GM12878 (cell line): Measurements from ENCODE around the gene KIF2C. TPM values are rescaled to one million over a fixed set of nuclear protein-coding genes. Genes with fewer than 3 reads are reported as not detected.

Experiments used
- ATAC-seq: fragments of 200-7000 bp; cut with Tn5 transposase; 3 replicates; pipeline ENCODE4 v1.9.1; 2020; ENCODE audit warnings: mild to moderate bottlenecking, moderate library complexity
- BruUV-seq: library from RNA; stranded (reverse); fragments of 400-500 nt; replicated peaks from 2 replicates; lab custom pipeline; 2021; lab: Mats Ljungman, UMichigan
- CTCF ChIA-PET: fragments of 300-600 bp; sonication (Branson Sonifier 250); formaldehyde crosslinking; extraction: SDS; loops from one replicate; lab custom pipeline; 2021; ENCODE audit warnings: inconsistent platforms; lab: Yijun Ruan, JAX
- POLR2A ChIA-PET: fragments of 350-600 bp; formaldehyde crosslinking; extraction: SDS; loops from one replicate; lab custom pipeline; 2021; ENCODE audit warnings: inconsistent platforms; lab: Charles Lee
- RAD21 ChIA-PET: fragments of 300-600 bp; sonication (Branson Sonifier 250); formaldehyde crosslinking; loops from one replicate; lab custom pipeline; 2023; ENCODE audit warnings: antibody characterized with exemption; ENCODE audit not compliant: unreplicated experiment; lab: Charles Lee
- SMC1A ChIA-PET: fragments of 300-600 bp; sonication (Branson Sonifier 250); formaldehyde crosslinking; loops from one replicate; lab custom pipeline; 2023; ENCODE audit not compliant: unreplicated experiment, uncharacterized antibody; lab: Charles Lee
- DNase-seq: peaks from one replicate; pipeline ENCODE4 v3.0.0-alpha.2; 2011; ENCODE audit warnings: low read depth, low spot score
- FAIRE-seq: peaks from 3 replicates; lab custom pipeline; 2011; peaks lifted over from hg19 to GRCh38; lab: Jason Lieb, UNC
- H2AFZ ChIP-seq: 2 replicates; pipeline ENCODE4 v1.6.0; 2011; ENCODE audit warnings: low read depth, low read length, control low read depth; ENCODE audit not compliant: control insufficient read depth
- H3K27ac ChIP-seq: 2 replicates; pipeline ENCODE4 v1.5.1; 2011; ENCODE audit warnings: control low read depth; ENCODE audit not compliant: control insufficient read depth, insufficient read depth
- H3K27me3 ChIP-seq, 2 experiments: replicated peaks in 1 of 2; 2 replicates each; pipeline versions ENCODE4 v1.6.0 to v1.6.1; 2011; ENCODE audit warnings: low read length in 1 of 2; ENCODE audit not compliant: control insufficient read depth in 2 of 2, insufficient read depth in 2 of 2
- H3K36me3 ChIP-seq, 2 experiments: 2 replicates each; pipeline ENCODE4 v1.5.1; 2011; ENCODE audit warnings: low read length in 1 of 2; ENCODE audit not compliant: control insufficient read depth in 2 of 2, insufficient read depth in 2 of 2
- H3K4me1 ChIP-seq: 2 replicates; pipeline ENCODE4 v1.6.1; 2011; ENCODE audit warnings: mild to moderate bottlenecking, low read length, moderate library complexity, mixed read lengths; ENCODE audit not compliant: control insufficient read depth, insufficient read depth
- H3K4me2 ChIP-seq: 2 replicates; pipeline ENCODE4 v1.6.0; 2011; ENCODE audit warnings: control low read depth; ENCODE audit not compliant: control insufficient read depth, insufficient read depth
- H3K4me3 ChIP-seq: fragments of 200-600 bp; sonication (generic); 2 replicates; pipeline ENCODE4 v1.5.1; 2016
- H3K79me2 ChIP-seq: 2 replicates; pipeline ENCODE4 v1.6.0; 2011; ENCODE audit warnings: low read length; ENCODE audit not compliant: control insufficient read depth, insufficient read depth
- H3K9ac ChIP-seq: 2 replicates; pipeline ENCODE4 v1.8.0; 2011; ENCODE audit warnings: low read length, control low read depth, mixed read lengths; ENCODE audit not compliant: control insufficient read depth, insufficient read depth
- H3K9me3 ChIP-seq: replicated peaks from 3 replicates; pipeline ENCODE4 v1.5.1; 2011; ENCODE audit warnings: mild to moderate bottlenecking, low read length; ENCODE audit not compliant: control insufficient read depth, insufficient read depth
- H4K20me1 ChIP-seq: 2 replicates; pipeline ENCODE4 v1.6.0; 2011; ENCODE audit not compliant: control insufficient read depth, insufficient read depth
- CBX5 ChIP-seq: sonication (generic); IDR thresholded peaks from 2 replicates; pipeline ENCODE4 v1.6.1; 2016; ENCODE audit warnings: low read depth, moderate library complexity, mild to moderate bottlenecking, inconsistent platforms
- DPF2 ChIP-seq: fragments of 450-650 bp; IDR thresholded peaks from 2 replicates; pipeline ENCODE4 v1.6.1; 2017; ENCODE audit warnings: mild to moderate bottlenecking
- EGR1 ChIP-seq, 2 experiments: IDR thresholded peaks; 1 replicate in 1 of 2; 2 replicates in 1 of 2; pipeline ENCODE4 v1.6.1; 2011 to 2012; ENCODE audit warnings: low read depth in 2 of 2, low read length in 2 of 2, borderline replicate concordance in 1 of 2, mild to moderate bottlenecking in 1 of 2, moderate library complexity in 1 of 2
- EZH2 ChIP-seq: IDR thresholded peaks from 2 replicates; pipeline ENCODE4 v1.6.1; 2012; ENCODE audit warnings: low read depth, mild to moderate bottlenecking, control low read depth, inconsistent platforms, low read length, borderline replicate concordance; ENCODE audit not compliant: control insufficient read depth
- GABPA ChIP-seq: IDR thresholded peaks from 2 replicates; pipeline ENCODE4 v1.6.1; 2014; ENCODE audit warnings: antibody characterized with exemption, low read depth, mild to moderate bottlenecking, inconsistent platforms
- NR2C1 ChIP-seq: fragments of 450-650 bp; IDR thresholded peaks from 2 replicates; pipeline ENCODE4 v1.6.1; 2017; ENCODE audit warnings: antibody characterized with exemption, mild to moderate bottlenecking, moderate library complexity
- PAX5 ChIP-seq: IDR thresholded peaks from 2 replicates; pipeline ENCODE4 v1.6.1; 2011; ENCODE audit warnings: low read depth, low read length, borderline replicate concordance
- POU2F2 ChIP-seq: IDR thresholded peaks from 3 replicates; pipeline ENCODE4 v1.6.1; 2011; ENCODE audit warnings: low read depth, mild to moderate bottlenecking, low read length, borderline replicate concordance
- SKIL ChIP-seq: fragments of 450-650 bp; IDR thresholded peaks from 2 replicates; pipeline ENCODE4 v1.6.1; 2017; ENCODE audit warnings: mild to moderate bottlenecking, low read depth, inconsistent platforms; ENCODE audit not compliant: poor library complexity, severe bottlenecking
- YY1 ChIP-seq: IDR thresholded peaks from 2 replicates; pipeline ENCODE4 v1.6.1; 2011; ENCODE audit warnings: low read depth, mild to moderate bottlenecking, low read length
- ZNF384 ChIP-seq: IDR thresholded peaks from 2 replicates; pipeline ENCODE4 v1.6.1; 2012; ENCODE audit warnings: low read depth, mild to moderate bottlenecking, low read length, improper control_type of control experiment, borderline replicate concordance
- ZNF687 ChIP-seq: fragments of 450-650 bp; IDR thresholded peaks from 2 replicates; pipeline ENCODE4 v1.6.1; 2017; ENCODE audit warnings: mild to moderate bottlenecking, moderate library complexity
- WGBS: methylation state at CpG from one replicate; pipeline ENCODE4 v1.1.6; 2016; ENCODE audit warnings: low lambda C conversion rate; ENCODE audit not compliant: insufficient replicate concordance, insufficient coverage; ENCODE audit errors: missing lambda C conversion rate; 5-methylcytosine and 5-hydroxymethylcytosine counted together
- in situ Hi-C: fragments of 300-500 bp; cut with MboI; formaldehyde crosslinking; loops from 9 replicates; pipeline ENCODE4 v1.14.3; 2018; ENCODE audit warnings: mixed read lengths
- intact Hi-C: fragments of 100-400 bp; cut with micrococcal nuclease; formaldehyde crosslinking; loops from one replicate; pipeline ENCODE4 v1.14.2; 2022; ENCODE audit not compliant: unreplicated experiment
- polyA plus RNA-seq, 11 experiments: library from polyadenylated mRNA; depleted of rRNA in 4 of 11; unstranded in 6 of 11; stranded (reverse) in 5 of 11; fragments of >200 nt; fragmentation: Nextera tagmentation in 4 of 11; fragmentation: Illumina TruSeq in 1 of 11; extraction: Ambion mirVana in 4 of 11; extraction: Trizol in 1 of 11; gene quantifications; 1 replicate in 1 of 11; 2 replicates in 10 of 11; pipeline versions ENCODE4 v1.2.1 to v1.2.3, GENCODE V29; 2011 to 2016; ENCODE audit warnings: inconsistent platforms in 2 of 11, missing spikeins in 2 of 11, low read depth in 1 of 11
- total RNA-seq, 4 experiments: library from RNA; depleted of rRNA in 3 of 4; stranded (reverse); fragments of >200 nt in 3 of 4; fragmentation: Illumina TruSeq in 1 of 4; extraction: Trizol in 1 of 4; gene quantifications; 2 replicates each; pipeline versions ENCODE4 v1.2.1 to v1.2.3, GENCODE V29; 2013 to 2021
- TF ChIP-seq, protein P1 (sequence below): IDR thresholded peaks from 2 replicates; pipeline ENCODE4 v1.6.1; 2011; ENCODE audit warnings: low read depth, low read length, improper control_type of control experiment, borderline replicate concordance
- TF ChIP-seq, protein P2 (sequence below): fragments of 450-650 bp; IDR thresholded peaks from 2 replicates; pipeline ENCODE4 v1.6.1; 2017; ENCODE audit warnings: low read depth, mild to moderate bottlenecking, moderate library complexity

Gene KIF2C
- total and polyA plus RNA-seq, 10 of the 15 experiments (the other 5 are each of a cell fraction or from before 2014, with no cell fraction given): 42.3 to 104 (median 83.8) TPM

GRCh38 chr1:44700573-44700972 lies 39.1 kb upstream of the KIF2C start (continued):
- TF ChIP-seq YY1: no peak
- no peak for TF ChIP-seq DPF2
- no peak for TF ChIP-seq EGR1 (IDR thresholded peaks at IDR 0.05; ENCODE audit: borderline replicate concordance in 1 of 2, low read depth in 2 of 2, low read length in 2 of 2)
- no peak for TF ChIP-seq SKIL

- no peaks in the 10 kb centered on the region for H4K20me1 ChIP-seq
- no peak for FAIRE-seq
- POLR2A ChIA-PET: no interaction called here
- H3K27ac ChIP-seq: no peak overlapping the region
- intact Hi-C loops: no loop called here
- H3K9me3 ChIP-seq: no peaks in the 10 kb centered on the region
- WGBS: 89% methylated on average over 7 of the region's 7 CpGs
- no peak for ATAC-seq
- H3K36me3 ChIP-seq: no peaks in the 10 kb centered on the region
- H3K4me2 ChIP-seq: no peak overlapping the region
- DNase-seq: no peak
- H3K9ac ChIP-seq: no peak overlapping the region
- BruUV-seq: no TSS peak
- no peak overlapping the region for H2AFZ ChIP-seq
- SMC1A ChIA-PET: interaction anchor here (1.0 kb wide), 1 partner anchor 53 kb away, joined by 3 read pairs; no protein-coding TSS in a partner anchor
- H3K4me1 ChIP-seq: peaks cover 24% of the 10 kb centered on the region
- CTCF ChIA-PET: no interaction called here
- RAD21 ChIA-PET: no interaction called here
- in situ Hi-C loops: no loop called here
- no peak overlapping the region for H3K4me3 ChIP-seq
- no peaks in the 10 kb centered on the region for H3K79me2 ChIP-seq
- no peaks in the 10 kb centered on the region for H3K27me3 ChIP-seq
- TF ChIP-seq PAX5: no peak
- TF ChIP-seq, protein P1, sequence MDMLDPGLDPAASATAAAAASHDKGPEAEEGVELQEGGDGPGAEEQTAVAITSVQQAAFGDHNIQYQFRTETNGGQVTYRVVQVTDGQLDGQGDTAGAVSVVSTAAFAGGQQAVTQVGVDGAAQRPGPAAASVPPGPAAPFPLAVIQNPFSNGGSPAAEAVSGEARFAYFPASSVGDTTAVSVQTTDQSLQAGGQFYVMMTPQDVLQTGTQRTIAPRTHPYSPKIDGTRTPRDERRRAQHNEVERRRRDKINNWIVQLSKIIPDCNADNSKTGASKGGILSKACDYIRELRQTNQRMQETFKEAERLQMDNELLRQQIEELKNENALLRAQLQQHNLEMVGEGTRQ: no peak
- TF ChIP-seq ZNF687: no peak
- TF ChIP-seq, protein P2, sequence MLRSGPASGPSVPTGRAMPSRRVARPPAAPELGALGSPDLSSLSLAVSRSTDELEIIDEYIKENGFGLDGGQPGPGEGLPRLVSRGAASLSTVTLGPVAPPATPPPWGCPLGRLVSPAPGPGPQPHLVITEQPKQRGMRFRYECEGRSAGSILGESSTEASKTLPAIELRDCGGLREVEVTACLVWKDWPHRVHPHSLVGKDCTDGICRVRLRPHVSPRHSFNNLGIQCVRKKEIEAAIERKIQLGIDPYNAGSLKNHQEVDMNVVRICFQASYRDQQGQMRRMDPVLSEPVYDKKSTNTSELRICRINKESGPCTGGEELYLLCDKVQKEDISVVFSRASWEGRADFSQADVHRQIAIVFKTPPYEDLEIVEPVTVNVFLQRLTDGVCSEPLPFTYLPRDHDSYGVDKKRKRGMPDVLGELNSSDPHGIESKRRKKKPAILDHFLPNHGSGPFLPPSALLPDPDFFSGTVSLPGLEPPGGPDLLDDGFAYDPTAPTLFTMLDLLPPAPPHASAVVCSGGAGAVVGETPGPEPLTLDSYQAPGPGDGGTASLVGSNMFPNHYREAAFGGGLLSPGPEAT: no peak
- TF ChIP-seq EZH2: no peak
- no peak for TF ChIP-seq GABPA
- no peak for TF ChIP-seq CBX5
- no peak for TF ChIP-seq ZNF384
- no peak for TF ChIP-seq POU2F2
- TF ChIP-seq NR2C1: no peak
Measured at GRCh38 chr1:44701141-44701573, 38.5 kb upstream of the KIF2C start.
